HL-60 (cell line): ENCODE results near the gene TOX2.

Experiments used
- DNase-seq, 2 experiments: peaks; one replicate each; pipeline ENCODE4 v3.0.0-alpha.2; 2010 to 2020; ENCODE audit warnings: low read depth in 1 of 2, low spot score in 1 of 2
- H3K27ac ChIP-seq: fragments of 250-450 bp; sonication (Bioruptor Pico); replicated peaks from 2 replicates; pipeline ENCODE4 v1.5.1; 2020; ENCODE audit warnings: mild to moderate bottlenecking, moderate library complexity
- H3K27me3 ChIP-seq: fragments of 250-450 bp; sonication (Bioruptor Pico); 2 replicates; pipeline ENCODE4 v1.5.1; 2021; ENCODE audit warnings: mild to moderate bottlenecking, moderate library complexity; ENCODE audit not compliant: insufficient read depth, poor library complexity, severe bottlenecking
- H3K4me3 ChIP-seq: replicated peaks from 2 replicates; pipeline ENCODE4 v1.5.1; 2011; ENCODE audit warnings: mild to moderate bottlenecking, control low read depth, low read length; ENCODE audit not compliant: insufficient read depth
- CTCF ChIP-seq: IDR thresholded peaks from one replicate; pipeline ENCODE4 v1.5.1; 2011; ENCODE audit warnings: low read length, control low read depth, inconsistent platforms; ENCODE audit not compliant: insufficient read depth
- GABPA ChIP-seq: IDR thresholded peaks from 2 replicates; pipeline ENCODE4 v1.6.1; 2012; ENCODE audit warnings: low read depth
- POLR2AphosphoS5 ChIP-seq: IDR thresholded peaks from 2 replicates; pipeline ENCODE4 v1.6.1; 2012; ENCODE audit warnings: low read depth
- REST ChIP-seq: IDR thresholded peaks from 2 replicates; pipeline ENCODE4 v1.6.1; 2012; ENCODE audit warnings: low read depth; ENCODE audit not compliant: insufficient replicate concordance
- SPI1 ChIP-seq: IDR thresholded peaks from 2 replicates; pipeline ENCODE4 v1.6.1; 2012; ENCODE audit warnings: low read depth, mild to moderate bottlenecking, borderline replicate concordance

TOX2 gene

GRCh38 chr20:43999848-44000247 is 85.2 kb downstream of the TOX2 start:
- H3K4me3 ChIP-seq = no peak overlapping the region
- no peak for TF ChIP-seq REST
- TF ChIP-seq SPI1 = no peak
- TF ChIP-seq GABPA = no peak
- TF ChIP-seq POLR2AphosphoS5 = no peak
- TF ChIP-seq CTCF = no peak
- DNase-seq = no peak
- H3K27me3 ChIP-seq = no peaks in the 10 kb centered on the region
- no peak overlapping the region for H3K27ac ChIP-seq

GRCh38 chr20:44001667-44002596 is 87.3 kb downstream of the TOX2 start:
- no peak for TF ChIP-seq CTCF
- Histone ChIP-seq H3K27ac (no peak overlapping the region), H3K4me3 (no peak overlapping the region), H3K27me3 (no peaks in the 10 kb centered on the region)
- DNase-seq = no peak

GRCh38 chr20:44002861-44003260 is 88.2 kb downstream of the TOX2 start:
- DNase-seq = no peak
- Histone ChIP-seq H3K27ac (no peak overlapping the region), H3K4me3 (no peak overlapping the region), H3K27me3 (no peaks in the 10 kb centered on the region)
- TF ChIP-seq GABPA (no peak), CTCF (no peak), SPI1 (no peak)

GRCh38 chr20:44003609-44004008 is 89.0 kb downstream of the TOX2 start:
- Histone ChIP-seq H3K27ac (no peak overlapping the region), H3K27me3 (no peaks in the 10 kb centered on the region), H3K4me3 (no peak overlapping the region)
- TF ChIP-seq GABPA = no peak
- TF ChIP-seq SPI1 = no peak
- no peak for TF ChIP-seq CTCF
- no peak for TF ChIP-seq REST
- no peak for TF ChIP-seq POLR2AphosphoS5
- no peak for DNase-seq
